Hematopoietic multipotent progenitor cell treated with erythropoietin and hydrocortisone succinate and interleukin-3 and kit ligand, for 6 days (in vitro differentiated cells): Measurements from ENCODE around the gene KLK1.

Source experiments
- DNase-seq: peaks from one replicate; pipeline ENCODE4 v3.0.0-alpha.2; 2015

KLK1 gene

GRCh38 chr19:50835785-50836542 lies 12.4 kb upstream of the KLK1 start:
- DNase-seq, result peak; percentile 65

DNA sequence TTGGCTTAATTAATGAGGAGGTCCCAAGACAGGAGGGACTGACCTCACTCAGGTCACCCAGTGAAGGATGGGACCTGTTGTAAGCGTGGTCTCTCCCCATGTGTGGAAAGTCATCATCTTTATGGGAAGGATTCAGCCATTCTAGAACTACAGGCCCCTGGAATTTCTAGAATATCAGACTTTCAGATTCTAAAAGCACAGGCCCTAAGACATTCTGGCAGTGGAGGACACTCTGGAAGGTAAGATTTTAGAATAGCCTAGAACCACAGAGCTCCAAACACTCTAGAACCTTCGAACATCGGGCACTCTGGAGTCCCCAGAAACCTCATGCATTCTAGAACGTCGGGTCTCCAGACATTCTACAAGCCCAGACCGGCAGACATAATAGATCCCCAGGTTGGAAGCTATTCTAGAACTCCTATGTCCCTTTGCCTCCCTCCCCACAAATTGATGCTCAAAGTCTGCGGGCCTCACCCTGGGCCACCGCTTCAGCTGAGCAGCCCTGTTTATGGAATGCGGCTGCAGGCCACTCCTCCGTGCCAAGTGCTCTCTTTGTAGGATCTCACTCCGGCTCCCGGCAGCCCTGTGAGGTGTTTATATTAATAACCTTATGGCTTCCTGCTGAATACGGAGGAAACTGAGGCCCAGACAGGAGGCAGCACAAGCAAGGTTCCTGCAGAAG lies 11.7 kb upstream of the KLK1 start:
- DNase-seq, result no peak

GRCh38 chr19:50833802-50834167 lies 10.2 kb upstream of the KLK1 start:
- no peak for DNase-seq

- no peak for DNase-seq
Observed at GRCh38 chr19:50833117-50833801, 9.7 kb upstream of the KLK1 start, which contains the start of gene KLK15. Gene KLK15, minus strand, starts transcription at chr19:50833574. Its CDS starts 2,082 bp downstream, at chr19:50831492.

- no peak for DNase-seq
Observed at GRCh38 chr19:50832666-50833065, 9.1 kb upstream of the KLK1 start.

GRCh38 chr19:50831026-50831396 lies 7.4 kb upstream of the KLK1 start:
- DNase-seq, result no peak

DNA sequence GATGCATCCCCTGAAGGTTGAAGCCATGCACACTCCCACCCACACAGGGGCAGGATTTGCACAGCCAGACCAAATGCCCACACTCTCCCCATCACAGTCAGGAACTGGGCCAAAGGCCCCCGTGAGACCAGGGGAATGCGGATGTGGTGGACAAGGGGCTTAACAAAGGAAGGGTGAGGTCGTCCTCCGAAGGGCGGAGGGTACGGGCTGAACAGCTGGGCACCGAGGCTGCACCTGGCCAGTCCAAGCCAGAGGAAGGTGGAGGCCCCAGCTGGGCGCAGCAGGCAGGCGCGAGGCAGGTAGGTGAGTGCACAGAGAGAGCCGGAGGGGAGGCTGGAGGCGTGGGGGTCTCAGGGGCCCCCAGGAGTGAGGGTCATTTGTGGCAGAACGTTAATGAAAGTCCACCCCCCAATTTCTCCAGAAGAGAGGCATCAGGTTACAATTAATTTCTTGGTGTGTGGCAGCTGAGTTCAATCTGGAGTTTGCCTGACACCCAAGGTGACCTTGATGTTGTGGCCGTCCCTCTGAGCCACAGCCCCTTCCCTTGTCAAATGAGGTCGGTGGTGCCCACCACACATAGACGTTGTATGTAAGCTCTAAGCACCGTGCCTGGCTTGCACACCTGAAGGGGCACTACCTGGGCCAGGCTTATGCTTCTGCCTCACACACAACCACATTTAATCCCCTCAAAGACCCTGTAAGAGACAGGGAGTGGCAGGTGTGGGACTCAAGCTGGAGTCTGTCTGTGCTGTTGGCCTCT lies 6.9 kb upstream of the KLK1 start:
- no peak for DNase-seq

DNA sequence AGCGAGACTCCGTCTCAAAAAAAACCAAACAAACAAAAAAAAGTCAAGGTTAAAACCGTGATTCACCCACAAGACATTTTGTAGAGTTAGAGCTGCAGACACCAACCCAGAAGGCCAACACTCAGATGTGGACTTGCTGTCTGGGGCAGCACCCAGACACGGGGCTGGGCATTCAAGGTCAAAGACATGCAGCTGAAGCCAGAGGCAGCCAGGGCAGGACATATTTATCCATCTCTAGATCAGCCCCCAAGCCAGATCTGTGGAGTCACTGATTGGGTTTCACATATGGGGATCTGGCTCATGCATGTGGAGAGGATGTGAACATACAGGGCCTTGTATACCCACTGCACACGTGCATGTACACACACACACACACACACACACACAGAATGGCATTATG lies 6.2 kb upstream of the KLK1 start:
- no peak for DNase-seq

- DNase-seq, result no peak
Observed at GRCh38 chr19:50827476-50827875, 3.9 kb upstream of the KLK1 start.

DNA sequence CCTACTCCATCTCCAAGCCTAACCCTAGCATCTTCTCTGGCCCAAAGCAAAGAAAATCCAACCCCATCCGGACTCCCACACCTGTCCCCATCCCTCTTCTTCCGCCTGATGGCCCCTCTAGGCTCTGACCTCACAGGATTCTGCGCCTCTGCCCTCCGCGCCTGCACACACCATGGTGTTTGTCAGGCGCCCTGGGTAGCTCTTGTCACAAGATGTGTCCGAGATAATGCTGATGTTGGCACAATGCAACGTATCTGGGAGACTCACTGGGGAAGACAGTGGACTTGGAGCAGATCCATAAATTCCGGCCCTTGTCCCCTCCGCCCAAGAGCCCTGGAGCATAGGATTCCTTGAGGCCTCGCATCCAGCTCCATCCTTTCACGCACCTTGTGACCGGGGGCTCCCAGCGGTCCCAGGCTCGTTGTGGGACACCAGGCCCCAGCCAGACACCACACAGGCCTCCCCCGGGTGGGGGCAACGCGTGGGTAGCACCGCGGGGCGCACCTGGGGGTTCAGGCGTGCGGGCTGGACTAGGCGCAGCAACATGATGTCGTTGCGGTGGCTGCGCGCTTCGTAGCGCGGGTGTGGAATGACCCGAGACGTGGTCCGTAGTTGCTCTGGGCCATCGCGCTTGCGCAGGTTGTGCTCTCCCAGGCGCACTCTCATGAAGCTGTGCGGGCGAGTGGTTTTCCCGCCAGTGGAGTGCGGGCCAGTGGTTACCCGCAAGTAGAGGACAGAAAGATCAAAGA lies 3.1 kb upstream of the KLK1 start:
- DNase-seq, result no peak

DNA sequence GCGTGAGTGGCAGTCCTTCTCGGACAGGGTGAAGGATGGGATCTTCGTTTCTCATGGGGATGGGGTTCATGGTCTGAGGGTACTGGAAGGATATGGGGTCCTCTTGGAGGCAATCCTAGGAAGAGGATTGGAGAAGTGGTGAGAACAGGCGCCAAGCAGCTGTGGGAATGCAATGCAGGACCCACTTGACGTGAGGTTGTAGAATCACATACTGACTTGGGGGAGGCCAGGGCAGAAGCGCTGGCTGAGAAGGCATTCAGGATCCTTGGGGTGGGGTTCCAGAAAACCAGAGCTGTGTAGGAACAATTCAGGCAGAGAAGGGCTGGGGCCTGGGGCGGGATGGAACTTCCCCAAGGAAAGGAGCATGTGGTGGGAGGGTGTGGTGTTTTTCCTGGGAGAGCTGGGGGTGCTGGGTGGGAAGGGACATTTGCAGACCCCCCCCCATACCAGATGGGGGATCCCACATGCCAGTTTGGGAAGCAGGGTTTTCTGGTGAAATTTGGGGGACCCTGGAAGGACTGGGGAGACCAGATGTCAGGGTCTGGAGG lies 852 bp downstream of the KLK1 start:
- DNase-seq, result no peak

DNA sequence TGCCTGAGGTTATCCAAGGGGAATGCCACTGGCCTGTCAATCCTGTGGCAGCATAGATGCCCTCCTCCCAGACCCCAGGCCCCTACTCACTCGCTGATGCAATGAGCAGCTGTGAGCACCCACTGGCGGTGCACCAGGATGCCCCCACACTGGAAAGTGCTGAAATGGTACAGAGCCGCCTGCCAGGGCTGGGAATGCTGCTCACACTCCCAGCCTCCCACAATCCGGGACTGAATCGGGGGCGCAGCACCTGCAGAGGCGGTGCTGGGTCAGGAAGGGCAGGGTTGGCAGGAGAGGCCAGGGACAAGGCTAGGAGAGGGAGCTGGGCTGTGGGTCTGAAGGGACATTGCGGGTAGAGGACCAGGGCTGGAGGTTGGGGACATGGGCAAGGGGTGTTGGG lies 2.0 kb downstream of the KLK1 start:
- no peak for DNase-seq

DNA sequence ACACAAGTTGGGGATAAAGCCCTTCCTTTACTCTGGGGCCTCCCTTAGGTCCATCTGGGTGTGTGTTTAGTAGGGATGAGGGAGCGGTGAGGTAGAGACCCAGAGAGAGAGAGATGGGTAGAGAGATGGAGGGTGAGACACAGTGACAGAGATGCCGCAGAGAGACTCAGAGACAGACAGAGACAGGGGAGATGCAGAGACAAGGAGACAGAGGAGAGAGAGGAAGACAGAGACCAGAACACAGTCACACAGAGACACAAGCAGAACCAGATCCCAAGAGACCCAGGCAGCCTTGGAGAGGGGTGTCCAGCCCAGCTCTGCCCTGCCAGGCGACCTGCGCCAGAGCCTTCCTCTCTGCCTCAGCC lies 2.4 kb downstream of the KLK1 start:
- DNase-seq, result no peak

GRCh38 chr19:50820549-50821247 lies 2.9 kb downstream of the KLK1 start:
- DNase-seq, result no peak

DNA sequence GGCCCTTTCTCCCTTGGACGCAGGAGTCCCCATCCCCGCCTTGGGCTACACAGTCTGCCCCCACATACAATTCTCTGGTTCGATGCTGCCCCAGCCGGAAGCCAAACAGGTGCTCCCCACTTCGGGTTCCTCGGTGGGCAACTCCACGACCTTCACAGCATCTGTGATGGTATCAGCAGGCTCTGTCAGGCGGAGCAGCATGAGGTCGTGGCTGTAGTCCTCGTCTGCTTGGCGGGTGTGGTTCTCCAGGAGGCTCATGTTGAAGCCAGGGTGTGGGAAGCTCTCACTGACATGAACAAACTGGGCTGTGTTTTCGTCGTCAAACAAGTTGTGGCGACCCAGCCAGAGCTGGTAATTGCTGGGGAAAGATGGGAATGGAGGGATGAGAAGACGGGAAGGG lies 3.5 kb downstream of the KLK1 start:
- DNase-seq, result no peak

DNA sequence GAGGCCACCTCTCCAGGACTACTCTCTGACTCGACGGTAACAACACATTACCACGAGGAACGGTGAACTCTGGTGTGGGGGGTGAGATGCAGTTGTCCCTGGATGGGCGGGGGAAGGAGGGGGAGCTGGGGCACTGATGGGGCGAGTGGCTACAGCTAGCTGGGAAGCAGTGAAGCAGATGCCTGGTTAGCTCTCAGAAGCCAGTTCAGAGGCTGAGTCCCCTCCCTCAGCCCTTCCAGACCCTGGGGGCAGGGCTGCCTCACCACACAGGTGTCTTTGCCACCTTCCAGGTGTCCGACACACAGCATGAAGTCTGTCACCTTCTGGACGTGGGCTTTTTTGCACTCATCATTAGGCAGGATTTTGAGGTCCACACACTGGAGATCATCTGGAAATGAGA lies 4.0 kb downstream of the KLK1 start:
- no peak for DNase-seq

GRCh38 chr19:50818859-50819472 lies 4.6 kb downstream of the KLK1 start:
- no peak for DNase-seq

- peak; percentile 83 for DNase-seq
Observed at GRCh38 chr19:50817941-50818858, 5.4 kb downstream of the KLK1 start.

DNA sequence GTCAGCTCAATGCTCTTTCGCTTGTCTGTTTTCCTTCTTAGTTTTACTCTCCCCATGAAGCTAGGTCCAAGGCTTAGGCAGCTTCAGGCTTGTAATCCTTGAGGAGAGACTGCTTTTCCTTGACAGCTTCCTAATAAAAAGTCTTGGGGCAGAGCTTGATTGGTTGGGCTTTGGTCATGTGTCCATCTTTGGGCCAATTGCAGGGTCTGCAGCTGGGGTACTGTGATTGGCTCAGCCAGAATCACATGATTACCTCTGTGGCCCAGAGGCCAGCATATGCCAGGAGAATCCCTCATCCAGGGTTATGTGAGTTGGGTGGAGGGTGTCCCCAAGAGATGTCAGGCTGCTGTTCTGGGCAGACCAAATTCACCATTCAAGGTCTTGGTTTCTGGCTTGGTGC lies 8.1 kb downstream of the KLK1 start:
- DNase-seq, result no peak

- no peak for DNase-seq
Observed at GRCh38 chr19:50814883-50815282, 8.7 kb downstream of the KLK1 start.
